DMS53 treated with DMSO at 0.1 percent for 48 hours (cell line): ENCODE results near the gene FAM3B.

Source experiments
- DNase-seq: peaks from one replicate; lab custom pipeline; 2025; ENCODE audit not compliant: unreplicated experiment; lab: John Stamatoyannopoulos, UW

The FAM3B gene

DNA sequence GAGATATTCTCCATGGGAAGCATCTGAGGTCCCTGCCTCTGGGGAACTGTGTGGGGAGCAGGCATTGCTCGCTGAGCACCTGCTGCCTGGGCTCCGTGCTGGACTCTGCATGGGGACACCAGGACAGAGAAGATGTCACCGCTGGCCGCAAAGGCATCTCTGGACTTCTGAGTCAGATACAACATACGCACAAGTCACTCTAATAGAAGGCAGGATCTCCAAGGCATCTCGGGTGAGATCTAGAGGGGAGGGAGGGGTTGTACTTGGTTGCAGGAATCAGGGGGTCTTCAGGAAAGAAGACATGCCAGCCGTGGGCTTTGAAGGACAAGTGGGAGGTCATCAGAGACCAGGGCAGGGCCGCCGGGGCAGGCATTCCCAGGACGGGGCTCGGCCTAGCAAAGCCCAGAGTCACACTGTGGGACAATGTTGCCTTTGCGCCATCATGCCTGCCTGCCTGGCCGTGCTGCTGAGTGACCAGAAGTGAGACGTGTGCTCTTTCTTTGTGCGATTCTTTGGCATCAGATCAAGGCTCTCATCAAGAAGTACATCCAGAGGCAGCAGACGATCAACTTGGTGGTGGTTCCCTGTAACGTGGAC is 73.5 kb downstream of the FAM3B start:
- DNase-seq: no peak

DNA sequence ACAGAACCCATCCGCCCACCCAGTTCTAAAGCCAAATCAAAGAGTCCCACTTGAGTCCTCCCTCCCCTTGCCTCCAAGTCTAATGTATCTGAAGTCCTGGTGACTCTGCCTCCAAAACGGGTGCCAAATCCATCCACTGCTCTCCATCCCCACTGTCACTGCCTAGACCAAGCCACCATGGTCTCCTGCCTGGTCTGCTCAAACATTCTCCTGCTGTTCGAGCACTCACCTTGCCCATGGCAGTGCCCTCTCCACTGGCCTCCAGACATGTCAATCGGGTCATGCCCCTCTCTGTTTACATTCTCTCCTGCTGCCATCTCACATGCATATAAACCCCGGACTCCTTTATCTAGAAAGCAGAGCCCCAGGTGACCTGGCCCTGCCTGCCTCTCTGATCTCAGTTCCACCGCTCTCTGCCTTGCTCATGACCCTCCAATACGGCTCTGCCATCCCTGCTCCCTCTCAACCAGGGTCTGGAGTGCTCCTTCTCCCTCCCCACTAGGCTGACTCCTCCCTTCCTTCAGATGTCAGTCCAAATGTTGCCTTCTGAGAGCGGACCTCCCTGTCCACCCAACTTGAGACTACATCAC is 77.4 kb downstream of the FAM3B start:
- no peak for DNase-seq

- DNase-seq: no peak
Measured at GRCh38 chr21:41396558-41397075, 80.0 kb downstream of the FAM3B start.

DNA sequence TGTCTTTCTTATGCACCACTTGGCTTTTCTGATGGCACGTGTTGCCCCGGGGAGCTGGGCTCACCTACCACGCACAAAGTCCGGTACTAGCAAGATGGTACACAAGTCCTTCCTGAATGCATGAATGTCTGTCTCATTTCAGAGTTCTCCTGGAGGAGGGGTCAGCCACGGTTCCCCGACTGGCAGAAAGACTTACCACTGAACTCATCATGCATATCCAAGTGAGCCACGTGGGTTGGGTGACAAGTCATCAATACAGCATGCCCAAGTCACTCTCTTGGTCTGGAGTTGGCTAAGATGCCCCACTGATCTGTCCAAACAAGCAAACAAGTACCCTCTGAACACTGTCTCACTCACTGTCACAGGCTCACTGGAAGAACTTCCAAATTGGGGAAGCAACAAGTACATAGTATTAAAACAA is 80.9 kb downstream of the FAM3B start:
- DNase-seq: no peak

DNA sequence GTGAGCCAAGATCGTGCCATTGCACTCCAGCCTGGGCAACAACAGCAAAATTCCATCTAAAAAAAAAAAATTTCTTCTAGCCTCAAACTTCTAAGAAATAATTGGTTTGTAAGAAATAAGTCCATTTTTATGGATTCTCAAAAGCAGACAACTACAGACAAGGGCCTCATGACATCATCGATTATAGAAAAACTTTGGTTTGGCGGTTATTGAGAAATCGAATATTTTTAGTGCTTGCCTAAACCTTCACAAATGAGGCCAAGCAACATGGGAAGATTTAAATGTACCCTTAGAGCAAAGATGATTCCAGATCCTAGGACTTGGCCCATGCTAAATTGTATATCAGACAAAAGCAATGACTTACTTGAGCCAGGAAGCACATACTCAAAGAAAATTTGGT is 81.7 kb downstream of the FAM3B start:
- no peak for DNase-seq

DNA sequence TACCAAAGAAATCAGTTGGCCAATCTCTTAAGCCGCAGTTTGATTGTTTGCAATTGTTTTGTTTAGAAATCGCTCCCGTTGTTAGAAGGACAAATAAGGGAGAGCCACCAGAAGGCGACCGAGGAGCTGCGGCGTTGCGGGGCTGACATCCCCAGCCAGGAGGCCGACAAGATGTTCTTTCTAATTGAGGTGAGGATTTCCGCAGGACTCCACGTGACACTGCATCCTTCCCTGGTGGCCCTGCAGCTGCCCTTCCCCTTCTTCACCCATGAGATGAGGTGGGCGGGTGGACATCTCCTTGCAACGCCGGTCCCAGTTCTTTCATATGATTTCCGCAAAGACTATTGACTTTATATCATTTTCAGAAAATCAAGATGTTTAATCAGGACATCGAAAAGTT is 82.2 kb downstream of the FAM3B start:
- DNase-seq: no peak

GRCh38 chr21:41399246-41399800 is 82.7 kb downstream of the FAM3B start:
- DNase-seq: no peak

GRCh38 chr21:41402231-41402630 is 85.6 kb downstream of the FAM3B start:
- no peak for DNase-seq

DNA sequence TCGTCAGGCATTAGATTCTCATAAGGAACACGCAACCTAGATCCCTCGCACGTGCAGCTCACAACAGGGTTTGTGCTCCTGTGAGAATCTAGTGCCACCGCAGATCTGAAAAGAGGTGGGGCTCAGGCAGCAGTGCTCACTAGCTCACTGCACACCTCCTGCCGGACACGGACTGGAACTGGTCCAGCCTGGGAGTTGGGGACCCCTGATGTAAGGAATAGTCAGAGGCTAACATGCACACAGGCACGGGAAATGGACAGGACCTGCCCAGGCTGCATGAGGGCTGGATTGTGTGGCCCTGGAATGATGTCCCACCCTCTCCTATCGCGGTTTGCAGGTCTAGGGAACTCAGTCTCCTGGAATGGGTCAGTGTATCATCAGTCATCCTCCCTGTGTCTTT is 86.2 kb downstream of the FAM3B start:
- DNase-seq: no peak

DNA sequence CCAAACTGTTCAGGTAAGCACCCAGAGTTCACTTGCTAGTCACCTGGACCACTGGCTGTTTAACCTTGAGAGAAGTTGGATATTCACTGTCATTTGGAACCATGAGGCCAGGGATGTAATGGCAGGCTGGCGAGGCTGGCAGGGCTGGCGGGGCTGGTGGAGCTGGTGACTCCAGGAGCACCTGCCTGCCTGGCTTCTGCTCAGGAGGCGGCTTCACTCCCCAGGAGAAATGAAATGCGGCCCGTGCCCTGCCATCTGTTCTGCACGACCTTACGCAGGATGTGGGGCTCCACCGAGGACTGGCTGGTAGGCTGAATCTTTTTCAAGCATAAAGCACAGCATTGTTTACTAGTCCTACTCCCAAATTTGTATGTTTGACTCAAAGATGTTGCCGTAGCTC is 86.7 kb downstream of the FAM3B start:
- DNase-seq: no peak

DNA sequence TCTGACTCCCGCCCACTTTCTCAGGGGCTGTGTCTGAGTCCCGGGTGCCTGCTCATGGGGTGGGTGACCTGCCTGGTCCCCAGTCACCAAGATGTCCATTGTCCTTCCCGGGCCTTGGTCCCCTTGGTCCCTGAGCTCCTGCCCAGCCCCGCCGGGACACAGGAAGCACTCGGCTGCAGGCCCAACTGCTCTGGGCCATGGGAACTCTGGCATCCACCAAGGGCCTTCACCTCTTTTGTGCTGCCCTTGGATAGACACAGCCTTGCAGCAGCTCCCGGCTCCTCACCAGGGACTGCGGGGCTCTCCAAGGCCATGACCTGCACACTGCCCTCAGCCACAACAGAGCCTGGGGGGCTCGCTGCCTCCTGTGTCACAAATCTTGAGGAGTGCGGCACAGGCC is 87.4 kb downstream of the FAM3B start:
- DNase-seq: no peak

DNA sequence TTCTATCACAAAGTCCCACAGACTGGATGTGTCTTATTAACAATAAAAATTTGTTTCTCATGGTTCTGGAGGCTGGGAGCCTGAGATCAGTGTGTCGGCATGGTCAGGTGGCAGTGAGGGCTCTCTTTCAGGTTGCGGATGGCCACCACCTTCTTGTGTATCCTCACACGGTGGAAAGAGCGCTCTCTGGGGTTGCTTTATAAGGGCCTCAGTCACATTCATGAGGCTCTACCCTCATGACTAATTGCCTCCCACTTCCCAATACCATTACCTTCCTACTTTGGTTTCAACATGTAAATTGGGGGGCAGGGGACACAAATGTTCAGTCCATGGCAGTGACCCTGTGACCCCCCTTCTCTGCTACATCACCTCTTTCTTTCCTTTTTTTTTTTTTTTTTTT is 88.7 kb downstream of the FAM3B start:
- no peak for DNase-seq

GRCh38 chr21:41406340-41406739 is 89.7 kb downstream of the FAM3B start:
- no peak for DNase-seq
